ENCODE measurements around the gene TTC28.

Gene TTC28

DNA sequence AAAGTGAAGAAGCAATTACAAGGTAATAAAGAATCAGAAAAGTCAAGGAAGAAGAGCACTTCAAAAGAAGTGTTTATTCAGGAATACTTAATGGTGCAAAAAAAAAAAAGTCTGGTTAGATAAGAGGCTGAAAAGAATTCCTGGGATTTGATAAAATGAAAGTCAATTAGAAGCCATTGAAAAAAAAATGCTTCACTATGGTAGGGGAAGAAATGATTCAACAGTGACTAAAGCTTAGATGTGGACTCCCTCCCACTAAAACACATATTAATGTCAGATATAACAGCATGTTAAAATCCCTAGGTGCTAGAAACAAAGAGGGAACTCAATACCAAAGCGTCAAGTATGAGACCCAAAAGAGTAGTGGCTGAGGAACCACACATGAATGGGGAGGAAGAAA lies 425.2 kb downstream of the TTC28 start:
- no peak for DNase-seq

DNA sequence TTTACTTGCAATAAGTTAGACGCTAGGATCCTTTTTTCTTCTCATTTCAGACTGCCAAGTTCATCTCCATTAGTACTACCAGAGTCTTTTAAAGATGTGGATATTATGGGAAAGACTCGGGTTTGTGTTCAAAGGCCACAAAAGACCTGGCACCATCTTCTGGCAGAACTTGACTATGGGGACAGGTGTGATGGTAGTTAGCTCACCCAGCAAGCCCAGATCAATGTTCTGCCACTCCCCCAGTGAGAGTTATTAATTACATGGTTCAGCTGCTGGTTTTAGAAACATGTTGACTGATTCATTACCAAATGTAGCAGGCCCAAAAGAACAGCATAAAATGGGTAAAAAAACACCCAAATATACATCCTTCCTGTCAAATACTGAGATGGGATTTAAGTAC lies 427.1 kb downstream of the TTC28 start:
- no peak for DNase-seq

DNA sequence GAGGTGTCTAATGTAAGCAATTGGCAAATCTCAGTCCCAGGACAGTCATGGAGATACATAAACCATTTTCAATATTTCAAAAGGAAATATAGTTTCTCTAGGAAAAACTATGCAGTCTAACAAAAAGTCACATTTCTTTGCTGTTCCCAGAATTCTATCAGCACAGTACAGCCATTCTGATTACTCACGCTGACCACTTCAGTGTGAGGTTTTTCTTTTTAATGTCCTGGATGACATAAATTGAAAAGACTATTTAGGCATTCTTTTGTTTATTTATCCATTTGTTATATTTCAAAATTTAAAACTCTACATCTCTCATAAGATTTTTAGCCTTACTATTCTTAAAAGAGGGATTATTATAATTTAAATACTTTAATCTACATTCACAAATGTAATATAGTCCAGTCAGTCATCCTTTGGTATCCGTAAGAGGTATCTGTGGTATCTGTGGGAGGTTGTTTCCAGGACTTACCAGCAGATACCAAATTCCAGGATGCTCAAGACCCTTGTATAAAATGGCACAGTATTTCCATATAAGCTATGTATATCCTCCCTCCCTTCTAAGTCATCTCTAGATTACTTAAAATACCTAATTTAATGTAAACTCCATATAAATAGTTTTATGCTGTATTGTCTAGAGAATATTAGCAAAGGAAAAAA lies 429.5 kb downstream of the TTC28 start:
- DNase-seq, result no peak

DNA sequence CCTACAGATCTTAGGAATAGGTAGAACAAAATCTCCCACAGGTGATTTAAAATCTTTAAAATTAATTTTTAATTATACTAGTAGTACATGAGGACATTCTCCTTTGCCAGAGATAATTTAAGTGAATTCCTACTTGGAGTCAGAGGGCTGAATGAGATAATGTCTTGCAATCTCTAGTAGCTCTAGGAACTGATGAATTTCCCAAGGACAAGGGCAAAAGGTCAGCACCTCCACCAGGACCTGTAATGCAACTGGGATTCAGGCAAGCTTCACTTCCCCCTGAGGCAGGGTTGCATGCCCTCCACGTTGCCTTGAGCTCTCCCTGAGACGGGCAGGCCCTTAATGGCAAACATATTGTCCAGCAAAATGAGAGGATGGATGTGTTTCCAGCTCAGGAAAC lies 430.2 kb downstream of the TTC28 start:
- DNase-seq, result no peak

DNA sequence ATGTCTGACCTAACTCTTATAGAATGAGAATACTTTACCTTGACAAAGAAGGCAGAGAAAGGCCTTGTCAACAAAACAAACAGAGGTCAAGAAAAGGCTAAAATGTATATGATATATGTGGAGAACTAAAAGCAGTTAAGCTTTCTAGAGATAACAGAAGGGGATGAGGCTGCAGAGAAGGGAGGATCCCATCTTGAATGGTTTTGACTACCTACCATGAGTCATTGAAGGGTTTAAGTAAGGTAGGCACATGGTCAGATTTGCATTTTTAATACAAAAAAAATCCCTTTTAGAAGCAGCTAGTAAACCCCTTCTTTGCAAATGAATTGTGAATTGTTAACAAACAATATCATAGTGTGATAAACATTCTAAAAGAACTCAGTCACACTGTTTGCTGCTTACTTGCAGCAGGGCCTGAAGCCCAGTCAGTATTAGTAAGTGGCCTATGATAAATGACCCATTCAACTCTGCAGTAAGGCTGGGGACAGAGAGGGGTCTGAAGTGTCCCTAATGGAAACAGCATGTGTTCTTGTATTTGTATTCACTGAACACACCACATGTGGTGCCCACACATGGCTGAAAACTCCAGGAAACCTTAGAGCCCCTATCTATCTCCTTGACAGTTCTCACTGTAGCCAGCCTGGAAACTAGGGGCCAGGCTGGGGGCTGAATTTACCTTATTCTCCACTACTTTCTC lies 431.8 kb downstream of the TTC28 start:
- DNase-seq, result no peak

DNA sequence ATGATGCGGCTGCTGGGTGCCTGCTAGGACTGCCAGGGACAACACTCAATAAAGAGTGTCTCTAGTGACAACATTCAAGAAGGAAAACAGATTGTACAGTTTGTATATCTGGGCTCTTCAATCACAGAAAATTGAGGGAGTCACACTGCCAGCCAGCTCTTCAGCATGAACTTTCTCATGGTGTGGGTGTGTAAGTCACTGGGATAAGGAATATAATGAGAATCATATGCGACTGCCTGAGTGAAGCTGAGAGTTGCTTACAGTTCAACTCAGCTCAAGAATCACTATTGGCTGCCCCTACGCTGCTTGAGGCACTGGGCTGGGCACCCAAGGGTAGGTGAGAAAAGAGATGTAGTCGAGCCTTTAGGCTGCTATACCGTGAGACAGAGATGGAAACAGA lies 432.5 kb downstream of the TTC28 start:
- DNase-seq, result no peak

DNA sequence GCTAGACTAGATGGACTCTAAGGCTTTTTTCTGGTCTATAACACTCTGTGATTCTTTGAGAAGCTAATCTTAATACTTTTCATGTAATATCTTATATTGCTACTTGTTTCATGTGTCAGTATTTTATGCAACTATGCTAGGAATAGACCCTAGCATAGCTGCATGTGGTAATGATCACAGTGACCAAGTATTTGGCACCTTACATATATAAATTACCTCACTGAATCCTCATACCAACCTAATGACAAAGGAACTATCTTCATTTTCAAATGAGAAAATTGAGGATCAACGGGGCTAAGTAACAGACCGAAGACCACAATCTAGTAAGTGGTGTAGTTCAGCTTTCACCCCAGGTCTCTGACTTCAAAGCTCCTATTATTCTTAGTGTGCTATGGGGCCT lies 433.2 kb downstream of the TTC28 start:
- DNase-seq, result no peak

DNA sequence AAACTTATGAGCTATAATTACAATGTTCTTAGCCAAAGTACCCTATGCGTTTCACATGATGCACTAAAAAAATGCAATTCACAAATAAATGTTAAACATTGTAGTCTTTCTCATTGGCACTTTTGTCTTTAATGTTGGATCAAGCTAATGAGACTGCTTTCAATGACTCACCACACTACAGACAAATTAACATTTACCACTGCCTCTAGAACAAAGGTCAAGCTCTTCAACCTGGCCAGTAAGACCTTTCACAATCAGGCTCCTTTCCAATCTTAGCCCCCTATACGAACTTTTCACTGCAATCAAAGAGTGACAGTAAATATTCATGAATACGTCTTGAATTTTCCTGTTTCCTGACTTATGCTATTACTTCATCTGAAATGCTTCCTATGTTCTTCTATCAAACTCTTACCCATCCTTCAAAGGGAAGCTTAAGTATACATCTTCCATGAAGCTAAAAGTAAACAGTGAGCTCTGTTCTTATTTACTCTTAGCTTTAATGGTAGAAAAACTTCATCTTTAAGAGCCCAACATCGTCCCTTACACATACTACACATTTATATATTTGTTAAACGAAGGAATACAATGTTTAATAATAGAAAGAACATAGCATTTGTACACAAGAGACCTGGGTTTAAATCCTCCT lies 433.9 kb downstream of the TTC28 start:
- DNase-seq, result no peak

DNA sequence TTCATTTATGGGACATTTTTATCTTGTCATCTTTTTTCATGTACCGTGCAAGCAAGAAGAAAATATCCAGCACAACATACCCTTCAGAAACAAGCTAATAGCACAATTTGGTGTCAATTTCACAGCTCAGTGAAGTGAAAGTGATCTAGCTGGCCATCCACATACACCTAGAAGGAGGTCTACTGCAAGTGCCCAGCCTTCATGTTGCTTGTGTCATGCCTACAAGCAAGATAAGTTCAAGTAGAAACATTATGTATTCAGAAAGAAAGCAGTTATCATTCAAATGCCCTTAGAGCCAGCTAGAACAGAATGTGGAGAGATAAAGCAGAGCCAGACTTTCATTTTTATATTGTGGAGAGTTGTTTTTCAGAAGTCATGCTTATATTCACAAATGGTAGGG lies 434.9 kb downstream of the TTC28 start:
- no peak for DNase-seq

DNA sequence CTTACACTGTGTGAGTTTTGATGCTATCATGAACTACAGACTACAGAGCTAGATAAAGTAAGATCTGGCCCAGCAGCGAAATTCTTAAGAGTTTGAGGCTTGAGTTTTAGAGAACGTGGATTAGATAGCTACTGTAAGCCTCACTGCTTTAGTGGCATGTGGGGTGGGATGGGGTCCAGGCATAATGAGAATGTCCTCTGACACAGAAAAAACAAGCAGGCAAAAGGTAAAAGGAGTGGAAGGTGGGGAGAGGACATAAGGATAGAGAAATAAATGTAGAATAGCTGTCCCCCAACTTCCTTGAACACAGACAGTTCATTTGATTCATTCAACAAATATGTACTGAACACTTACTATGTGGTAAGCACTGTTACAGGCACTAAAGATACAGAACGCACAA lies 436.1 kb downstream of the TTC28 start:
- no peak for DNase-seq

DNA sequence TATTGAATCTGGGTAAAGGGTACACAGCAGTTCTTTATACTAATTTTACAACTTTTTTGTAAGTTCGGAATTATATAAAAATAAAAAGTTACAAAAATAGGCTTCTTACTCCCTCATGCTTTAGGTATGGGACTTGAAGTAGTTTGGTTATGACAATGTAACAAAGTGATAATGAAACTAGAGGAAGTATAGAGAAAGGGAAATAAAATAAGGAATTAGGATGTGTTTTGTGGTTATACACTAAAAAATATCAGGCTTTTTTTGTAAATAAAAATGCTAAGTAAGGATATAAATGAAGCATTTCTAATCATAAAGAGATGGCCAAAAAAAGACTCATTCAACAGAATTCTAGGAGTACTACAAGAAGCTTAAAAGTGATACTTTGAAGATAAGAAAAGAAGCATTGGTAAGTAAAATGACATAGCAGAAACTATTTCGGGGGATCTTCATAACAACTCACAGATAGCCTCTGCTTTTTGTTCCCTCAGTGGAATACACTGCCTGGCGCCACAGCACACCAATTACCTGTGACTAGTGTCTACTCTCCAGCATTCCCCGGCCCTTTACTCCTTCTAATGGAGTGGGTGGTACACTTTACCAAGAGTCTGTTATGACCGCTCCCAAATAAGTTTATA lies 437.9 kb downstream of the TTC28 start:
- DNase-seq, result no peak

DNA sequence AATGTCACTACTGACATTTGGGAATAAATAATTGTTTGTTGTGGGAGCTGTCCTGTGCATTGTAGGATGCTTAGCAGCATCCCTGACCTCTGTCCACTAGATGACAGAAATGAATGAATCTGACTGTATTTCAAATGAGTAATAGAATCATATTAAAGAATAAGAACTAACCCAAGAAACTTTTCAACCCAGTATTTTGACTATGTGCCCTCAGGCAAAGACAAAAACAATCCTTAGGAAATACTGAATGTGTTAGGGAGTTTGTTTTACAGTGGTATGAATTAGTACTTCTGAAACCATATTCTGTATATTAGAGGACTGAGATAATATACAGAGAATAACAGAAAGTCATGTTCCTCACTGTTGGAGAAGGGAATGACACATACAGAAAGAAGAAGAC lies 439.7 kb downstream of the TTC28 start:
- no peak for DNase-seq

DNA sequence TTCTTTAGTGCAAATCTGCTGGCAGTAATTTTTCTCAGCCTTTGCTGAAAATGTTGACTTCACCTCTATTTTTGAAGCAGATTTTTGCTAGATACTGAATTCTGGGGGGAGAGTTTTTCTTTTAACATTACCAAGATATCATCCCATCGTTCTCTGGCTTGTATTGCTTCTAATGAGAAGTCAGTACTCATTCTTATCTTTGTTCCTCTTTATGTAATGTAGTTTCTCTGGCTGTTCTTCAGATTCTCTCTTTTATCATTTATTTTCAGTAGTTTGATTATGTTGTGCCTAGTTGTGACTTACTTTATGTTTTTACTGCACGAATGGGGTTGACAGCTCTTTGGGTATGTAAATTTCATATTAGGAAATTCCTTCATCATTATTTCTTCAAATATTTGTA lies 441.9 kb downstream of the TTC28 start:
- DNase-seq, result no peak

DNA sequence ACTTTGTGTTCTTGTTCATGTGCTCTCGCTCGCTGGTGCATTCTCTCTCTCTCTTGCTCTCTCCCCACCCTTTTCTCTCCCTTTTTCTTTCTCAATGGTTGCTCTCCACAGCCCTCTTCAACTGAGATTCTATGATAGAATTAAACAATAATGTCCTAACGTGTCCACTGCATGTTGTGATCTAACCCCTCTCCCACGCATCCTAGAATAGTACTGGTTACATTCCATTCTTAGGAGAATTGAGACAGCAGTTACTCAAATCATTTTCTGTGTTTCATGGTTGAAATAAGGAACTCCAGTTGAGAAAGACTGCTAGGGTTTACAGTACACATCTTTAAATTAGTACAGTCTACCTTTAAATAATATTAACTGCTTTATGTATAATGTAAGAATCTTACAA lies 442.5 kb downstream of the TTC28 start:
- no peak for DNase-seq

DNA sequence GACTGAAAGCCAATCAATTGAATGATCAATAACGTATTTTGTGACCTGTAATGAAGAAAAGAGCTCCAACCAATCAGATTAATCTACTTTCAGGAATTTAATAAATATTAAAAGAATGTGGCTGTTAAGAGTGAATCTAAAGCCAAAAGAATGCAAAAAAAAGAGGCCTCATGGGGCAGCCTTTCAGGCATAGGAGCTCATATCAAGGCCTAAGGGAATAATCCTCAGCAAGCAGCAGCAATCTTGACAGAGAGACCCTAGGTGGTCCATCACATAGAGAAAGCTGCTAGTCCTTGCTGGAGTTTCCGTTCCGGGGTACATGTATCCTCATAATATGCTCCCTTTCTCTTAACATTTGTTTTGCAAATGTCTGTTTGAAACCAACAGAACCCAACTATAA lies 447.4 kb downstream of the TTC28 start:
- no peak for DNase-seq

DNA sequence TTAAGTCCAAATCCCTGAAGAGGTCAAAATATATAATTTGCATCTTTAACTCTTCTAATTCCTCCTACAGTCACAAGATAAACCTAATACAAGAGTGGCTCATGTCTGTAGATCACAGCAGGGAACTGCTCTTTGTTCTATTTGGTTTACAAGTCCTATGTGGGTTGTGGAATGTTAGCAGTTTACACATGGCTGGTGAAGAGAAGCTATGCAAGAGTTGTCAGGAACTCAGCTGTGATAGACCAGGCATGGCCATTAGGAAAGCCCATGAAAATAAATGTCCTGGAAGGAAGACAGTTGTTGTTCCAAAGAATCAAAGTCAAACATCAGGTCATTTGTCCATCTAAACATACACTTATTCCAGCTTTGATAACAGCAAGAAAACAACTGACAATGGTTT lies 448.2 kb downstream of the TTC28 start:
- no peak for DNase-seq

DNA sequence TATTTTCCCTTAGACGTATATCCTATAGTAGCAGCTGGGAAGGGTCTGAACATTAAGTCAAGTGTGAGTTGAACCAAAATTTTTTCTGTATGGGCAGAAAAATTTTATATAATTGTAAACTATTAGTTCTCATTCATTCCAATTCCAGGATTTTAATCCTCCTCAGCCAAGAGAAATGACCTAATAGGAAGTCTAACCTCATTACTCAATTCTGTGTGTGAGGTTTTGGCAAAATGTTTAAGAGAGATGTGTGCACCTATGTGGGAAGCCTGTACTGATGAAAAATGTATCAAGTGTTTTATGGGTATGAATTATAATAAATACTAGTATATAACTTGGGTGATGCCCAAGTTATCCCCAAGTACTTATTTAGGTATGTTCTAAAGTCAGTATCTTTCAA lies 449.0 kb downstream of the TTC28 start:
- no peak for DNase-seq

DNA sequence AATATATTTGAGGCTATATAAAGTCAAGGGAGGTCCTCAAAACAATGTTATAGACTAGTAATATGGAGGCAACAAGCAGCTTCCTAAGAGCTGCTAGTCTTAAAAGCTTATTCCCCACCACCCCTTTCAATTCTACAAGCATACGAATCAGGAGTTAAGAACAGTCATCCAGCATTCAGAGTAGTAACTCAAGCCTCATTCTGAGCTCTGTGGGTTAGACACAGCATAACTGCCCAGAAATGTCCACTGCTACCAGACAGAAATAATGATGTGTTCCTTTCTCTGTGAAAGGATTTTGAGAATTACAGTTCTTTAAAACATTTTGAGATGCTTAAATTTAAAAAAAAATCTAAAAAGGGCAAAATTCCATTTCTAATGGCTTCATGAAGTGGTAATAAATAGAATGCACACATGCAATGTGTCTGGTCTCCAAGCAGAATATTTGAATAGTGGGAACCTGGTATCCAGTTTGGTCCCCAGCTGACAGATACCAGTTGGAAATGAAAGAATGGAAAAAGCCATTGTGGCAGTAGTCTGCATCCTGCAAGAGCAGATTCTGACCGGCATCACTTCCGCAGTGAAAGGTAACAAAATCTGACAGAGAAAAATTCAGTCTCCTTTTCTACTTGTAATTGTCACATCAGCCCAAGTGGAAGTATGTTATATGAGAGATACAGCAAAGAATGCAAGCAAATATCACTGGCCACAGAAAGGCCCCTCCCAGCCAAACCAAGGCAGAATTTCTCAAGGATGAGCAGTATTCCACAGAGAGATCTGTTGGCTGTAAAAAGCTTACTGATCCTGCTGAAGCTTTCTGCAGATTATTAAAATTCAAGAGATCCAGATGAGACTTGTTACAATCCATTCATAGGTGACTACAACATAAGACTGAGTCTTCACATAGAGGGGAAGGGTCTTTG lies 449.8 kb downstream of the TTC28 start:
- no peak for DNase-seq

DNA sequence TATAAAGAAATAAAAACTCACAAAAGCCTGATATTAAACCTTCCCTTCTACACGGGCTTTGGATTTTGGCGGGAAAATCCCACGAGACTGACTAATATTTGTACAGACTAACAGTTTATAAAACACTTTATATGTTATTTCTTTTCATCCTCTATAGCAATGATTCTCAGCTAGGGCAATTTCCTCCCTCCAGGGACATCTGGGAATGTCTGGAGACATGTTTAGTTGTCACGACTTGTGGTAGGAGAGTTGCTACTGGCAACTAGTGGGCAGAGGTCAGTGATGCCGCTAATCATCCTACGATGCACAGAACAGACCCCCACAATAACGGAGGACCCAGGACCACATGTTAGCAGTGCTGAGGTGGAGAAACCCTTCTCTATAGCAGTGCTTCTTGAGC lies 455.8 kb downstream of the TTC28 start:
- no peak for DNase-seq

DNA sequence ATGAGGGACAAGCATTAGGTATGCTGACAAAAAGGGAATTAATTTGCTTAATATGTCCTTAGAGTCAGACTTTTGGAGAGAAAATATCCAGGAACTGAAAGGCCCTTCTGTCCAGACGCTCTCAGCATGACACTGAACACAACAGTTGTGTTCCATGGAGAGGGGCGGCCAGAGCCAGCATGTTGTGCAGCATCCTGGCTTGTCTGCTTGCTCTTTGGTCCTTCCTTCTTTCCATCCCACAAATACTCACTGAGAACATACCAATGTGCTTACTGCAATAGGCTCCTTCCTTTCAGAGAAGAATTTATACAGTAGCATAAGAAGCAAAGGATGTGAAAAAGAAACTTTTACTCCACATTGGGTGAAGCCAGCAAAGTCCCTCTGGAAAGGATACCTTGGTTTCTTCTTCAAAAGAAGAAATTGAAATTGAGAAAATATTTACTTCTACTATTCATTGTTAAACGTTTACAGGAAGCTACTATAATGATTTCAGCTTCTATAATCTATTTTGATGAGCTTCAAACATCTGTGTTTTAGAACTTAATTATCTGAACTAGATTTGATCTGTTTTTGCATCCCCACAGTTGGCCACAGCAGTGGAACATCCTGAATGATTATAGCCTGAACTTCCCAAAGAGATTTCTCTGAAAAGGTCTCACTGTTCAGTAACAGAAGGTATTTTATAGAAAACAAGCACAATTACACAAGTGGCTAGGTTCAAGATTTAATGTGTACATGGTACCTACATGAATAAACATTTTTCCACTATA lies 456.5 kb downstream of the TTC28 start:
- no peak for DNase-seq

DNA sequence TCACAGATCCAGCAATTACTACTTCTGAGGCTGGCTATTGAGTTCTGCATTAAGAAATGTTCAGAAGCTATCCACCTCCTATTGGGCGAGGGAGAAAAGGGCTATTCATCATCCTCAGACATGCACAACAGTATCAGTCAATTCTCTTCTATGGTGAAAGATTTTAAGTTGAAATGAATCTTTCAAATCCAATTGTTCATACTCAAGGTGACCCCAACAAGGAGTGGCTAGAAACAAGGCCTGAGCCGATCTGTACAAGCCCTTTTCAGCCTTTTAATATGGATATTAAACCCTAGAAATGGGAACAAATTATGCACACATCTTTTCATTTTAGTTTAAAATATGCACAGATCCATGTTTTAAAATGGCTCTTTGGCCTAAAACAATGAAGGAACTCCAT lies 457.1 kb downstream of the TTC28 start:
- DNase-seq, result no peak

DNA sequence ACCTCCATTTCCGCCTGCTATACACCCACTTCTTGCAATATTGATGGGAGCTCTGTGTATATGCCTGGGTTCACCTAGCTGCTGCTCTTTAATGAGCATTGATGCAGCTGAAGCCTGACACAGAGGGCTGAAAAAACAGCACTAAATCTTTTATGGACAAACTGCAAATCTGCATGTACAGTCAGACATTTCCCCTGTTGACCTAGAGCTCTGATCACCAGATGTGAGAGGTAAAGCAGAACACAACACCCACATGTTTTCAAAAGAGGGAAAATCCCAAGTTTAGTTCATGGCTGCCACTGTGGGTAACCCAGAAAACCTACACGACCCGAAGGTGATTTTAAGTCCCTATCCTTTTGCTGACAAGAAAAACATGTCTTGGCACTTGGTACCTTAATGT lies 457.6 kb downstream of the TTC28 start:
- no peak for DNase-seq

Measured in activated CD4-positive, alpha-beta T cell treated with anti-CD3 and anti-CD28 coated beads, Interleukin-2, amount 50 U/mL, for 4 hours (primary cell).